OCI-LY1 (cell line): ENCODE data around the gene TET2.

Source experiments
- EZH2 ChIP-seq: fragments of 200-600 bp; sonication (generic), shearing (Covaris generic); IDR thresholded peaks from 2 replicates; pipeline ENCODE4 v1.8.0; 2017; ENCODE audit warnings: borderline replicate concordance, mixed run types, mild to moderate bottlenecking, antibody characterized with exemption, low read length, moderate library complexity, mixed read lengths
- TF ChIP-seq, protein P1 (sequence below): fragments of 200-600 bp; sonication (generic), shearing (Covaris generic); IDR thresholded peaks from 2 replicates; pipeline ENCODE4 v1.5.1; 2017; ENCODE audit warnings: mild to moderate bottlenecking, antibody characterized with exemption, low read length, moderate library complexity, mixed read lengths

- TF ChIP-seq, protein P1, sequence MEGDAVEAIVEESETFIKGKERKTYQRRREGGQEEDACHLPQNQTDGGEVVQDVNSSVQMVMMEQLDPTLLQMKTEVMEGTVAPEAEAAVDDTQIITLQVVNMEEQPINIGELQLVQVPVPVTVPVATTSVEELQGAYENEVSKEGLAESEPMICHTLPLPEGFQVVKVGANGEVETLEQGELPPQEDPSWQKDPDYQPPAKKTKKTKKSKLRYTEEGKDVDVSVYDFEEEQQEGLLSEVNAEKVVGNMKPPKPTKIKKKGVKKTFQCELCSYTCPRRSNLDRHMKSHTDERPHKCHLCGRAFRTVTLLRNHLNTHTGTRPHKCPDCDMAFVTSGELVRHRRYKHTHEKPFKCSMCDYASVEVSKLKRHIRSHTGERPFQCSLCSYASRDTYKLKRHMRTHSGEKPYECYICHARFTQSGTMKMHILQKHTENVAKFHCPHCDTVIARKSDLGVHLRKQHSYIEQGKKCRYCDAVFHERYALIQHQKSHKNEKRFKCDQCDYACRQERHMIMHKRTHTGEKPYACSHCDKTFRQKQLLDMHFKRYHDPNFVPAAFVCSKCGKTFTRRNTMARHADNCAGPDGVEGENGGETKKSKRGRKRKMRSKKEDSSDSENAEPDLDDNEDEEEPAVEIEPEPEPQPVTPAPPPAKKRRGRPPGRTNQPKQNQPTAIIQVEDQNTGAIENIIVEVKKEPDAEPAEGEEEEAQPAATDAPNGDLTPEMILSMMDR, result no peak
- TF ChIP-seq EZH2, result no peak
Observed at GRCh38 chr4:105207386-105207785, 60.7 kb downstream of the TET2 start.
